ENCODE data around the gene GRIA4.
"Not testable (repeated sequence)": the region's sequence is repeated elsewhere in the genome, so short reads cannot be mapped to it uniquely, and the experiment has no call there.

The GRIA4 gene

GRCh38 chr11:105767931-105768330, 158.1 kb downstream of the GRIA4 start:
- no peak overlapping the region for H3K4ac ChIP-seq (ENCODE audit: low read depth, low read length)

GRCh38 chr11:105769627-105770026, 159.8 kb downstream of the GRIA4 start:
- Histone ChIP-seq H2BK15ac (replicated peaks; ENCODE audit: low read depth) (no peak overlapping the region), H2BK120ac (ENCODE audit: low read depth, low read length) (no peak overlapping the region), H3K4me1 (ENCODE audit: control insufficient read depth, low read depth, low read length) (no peaks in the 10 kb centered on the region), H3K27me3 (ENCODE audit: insufficient read depth, low read length, poor library complexity) (no peaks in the 10 kb centered on the region), H3K56ac (ENCODE audit: low read length) (no peak overlapping the region), H4K8ac (ENCODE audit: low read depth, low read length) (no peak overlapping the region), H3K4ac (ENCODE audit: low read depth, low read length) (no peak overlapping the region), H3K18ac (ENCODE audit: low read length) (no peak overlapping the region), H2BK5ac (ENCODE audit: low read length) (no peak overlapping the region), H2AK5ac (ENCODE audit: low read length) (no peak overlapping the region), H4K5ac (ENCODE audit: low read length) (no peak overlapping the region), H3K4me3 (ENCODE audit: low read length) (no peak overlapping the region), H3K4me2 (ENCODE audit: low read length) (no peak overlapping the region), H3K79me1 (ENCODE audit: low read length) (no peaks in the 10 kb centered on the region), H3K9ac (ENCODE audit: low read length) (no peak overlapping the region), H3K36me3 (ENCODE audit: control insufficient read depth, insufficient read depth, low read length) (no peaks in the 10 kb centered on the region), H3K23ac (ENCODE audit: low read length) (no peak overlapping the region), H3K79me2 (ENCODE audit: control insufficient read depth, insufficient read depth, low read length) (no peaks in the 10 kb centered on the region), H3K27ac (ENCODE audit: low read depth, low read length) (no peak overlapping the region)
- WGBS (ENCODE audit: extremely low coverage, insufficient coverage, low lambda C conversion rate), result no CpG with 5 or more reads among the region's 2 CpGs
- DNase-seq, result no peak

More at GRCh38 chr11:105767931-105768330, 158.1 kb downstream of the GRIA4 start:
- H3K4me1 ChIP-seq (ENCODE audit: control insufficient read depth, low read depth, low read length), result no peaks in the 10 kb centered on the region
- no peaks in the 10 kb centered on the region for H3K79me2 ChIP-seq (ENCODE audit: control insufficient read depth, insufficient read depth, low read length)
- no peaks in the 10 kb centered on the region for H3K27me3 ChIP-seq (ENCODE audit: insufficient read depth, low read length, poor library complexity)
- H3K79me1 ChIP-seq (ENCODE audit: low read length), result no peaks in the 10 kb centered on the region
- no peak overlapping the region for H2BK15ac ChIP-seq (replicated peaks; ENCODE audit: low read depth)
- H3K4me3 ChIP-seq (ENCODE audit: low read length), result no peak overlapping the region
- no peak overlapping the region for H2AK5ac ChIP-seq (ENCODE audit: low read length)
- no peak for DNase-seq
- H4K8ac ChIP-seq (ENCODE audit: low read depth, low read length), result no peak overlapping the region
- H3K23ac ChIP-seq (ENCODE audit: low read length), result no peak overlapping the region
- no peak overlapping the region for H3K18ac ChIP-seq (ENCODE audit: low read length)
- no peak overlapping the region for H4K5ac ChIP-seq (ENCODE audit: low read length)
- H3K56ac ChIP-seq (ENCODE audit: low read length), result no peak overlapping the region
- no peak overlapping the region for H3K9ac ChIP-seq (ENCODE audit: low read length)
- no peak overlapping the region for H2BK5ac ChIP-seq (ENCODE audit: low read length)
- no peaks in the 10 kb centered on the region for H3K36me3 ChIP-seq (ENCODE audit: control insufficient read depth, insufficient read depth, low read length)
- no peak overlapping the region for H2BK120ac ChIP-seq (ENCODE audit: low read depth, low read length)
- H3K27ac ChIP-seq (ENCODE audit: low read depth, low read length), result no peak overlapping the region
- H3K4me2 ChIP-seq (ENCODE audit: low read length), result no peak overlapping the region

- not testable (repeated sequence) for H3K56ac ChIP-seq (ENCODE audit: low read length); H3K4me1 ChIP-seq (ENCODE audit: control insufficient read depth, low read depth, low read length); H4K5ac ChIP-seq (ENCODE audit: low read length); H3K4ac ChIP-seq (ENCODE audit: low read depth, low read length); H4K8ac ChIP-seq (ENCODE audit: low read depth, low read length); H3K9ac ChIP-seq (ENCODE audit: low read length); H3K27ac ChIP-seq (ENCODE audit: low read depth, low read length); H3K4me2 ChIP-seq (ENCODE audit: low read length); H3K27me3 ChIP-seq (ENCODE audit: insufficient read depth, low read length, poor library complexity); H3K4me3 ChIP-seq (ENCODE audit: low read length); H3K36me3 ChIP-seq (ENCODE audit: control insufficient read depth, insufficient read depth, low read length); H3K23ac ChIP-seq (ENCODE audit: low read length); H2BK5ac ChIP-seq (ENCODE audit: low read length); H3K79me1 ChIP-seq (ENCODE audit: low read length); DNase-seq; H2BK120ac ChIP-seq (ENCODE audit: low read depth, low read length); H2BK15ac ChIP-seq (replicated peaks; ENCODE audit: low read depth); H2AK5ac ChIP-seq (ENCODE audit: low read length); H3K18ac ChIP-seq (ENCODE audit: low read length); H3K79me2 ChIP-seq (ENCODE audit: control insufficient read depth, insufficient read depth, low read length)
- WGBS (ENCODE audit: extremely low coverage, insufficient coverage, low lambda C conversion rate), result no CpG with 5 or more reads among the region's 3 CpGs
These were observed 163.6 kb downstream of the GRIA4 start for GRCh38 chr11:105773452-105773851.

GRCh38 chr11:105774899-105775298, 165.0 kb downstream of the GRIA4 start:
- Histone ChIP-seq H4K8ac (ENCODE audit: low read depth, low read length) (no peak overlapping the region), H3K4me2 (ENCODE audit: low read length) (no peak overlapping the region), H3K4me1 (ENCODE audit: control insufficient read depth, low read depth, low read length) (no peaks in the 10 kb centered on the region), H3K56ac (ENCODE audit: low read length) (no peak overlapping the region), H2BK15ac (replicated peaks; ENCODE audit: low read depth) (no peak overlapping the region), H2AK5ac (ENCODE audit: low read length) (no peak overlapping the region), H3K36me3 (ENCODE audit: control insufficient read depth, insufficient read depth, low read length) (no peaks in the 10 kb centered on the region), H2BK5ac (ENCODE audit: low read length) (no peak overlapping the region), H3K4me3 (ENCODE audit: low read length) (no peak overlapping the region), H3K79me2 (ENCODE audit: control insufficient read depth, insufficient read depth, low read length) (no peaks in the 10 kb centered on the region), H3K27me3 (ENCODE audit: insufficient read depth, low read length, poor library complexity) (no peaks in the 10 kb centered on the region), H3K79me1 (ENCODE audit: low read length) (no peaks in the 10 kb centered on the region), H4K5ac (ENCODE audit: low read length) (no peak overlapping the region), H3K4ac (ENCODE audit: low read depth, low read length) (no peak overlapping the region), H3K23ac (ENCODE audit: low read length) (no peak overlapping the region), H3K9ac (ENCODE audit: low read length) (no peak overlapping the region), H3K18ac (ENCODE audit: low read length) (no peak overlapping the region), H2BK120ac (ENCODE audit: low read depth, low read length) (no peak overlapping the region), H3K27ac (ENCODE audit: low read depth, low read length) (no peak overlapping the region)
- DNase-seq, result peak; percentile 51
- no CpG with 5 or more reads among the region's 4 CpGs for WGBS (ENCODE audit: extremely low coverage, insufficient coverage, low lambda C conversion rate)

DNA sequence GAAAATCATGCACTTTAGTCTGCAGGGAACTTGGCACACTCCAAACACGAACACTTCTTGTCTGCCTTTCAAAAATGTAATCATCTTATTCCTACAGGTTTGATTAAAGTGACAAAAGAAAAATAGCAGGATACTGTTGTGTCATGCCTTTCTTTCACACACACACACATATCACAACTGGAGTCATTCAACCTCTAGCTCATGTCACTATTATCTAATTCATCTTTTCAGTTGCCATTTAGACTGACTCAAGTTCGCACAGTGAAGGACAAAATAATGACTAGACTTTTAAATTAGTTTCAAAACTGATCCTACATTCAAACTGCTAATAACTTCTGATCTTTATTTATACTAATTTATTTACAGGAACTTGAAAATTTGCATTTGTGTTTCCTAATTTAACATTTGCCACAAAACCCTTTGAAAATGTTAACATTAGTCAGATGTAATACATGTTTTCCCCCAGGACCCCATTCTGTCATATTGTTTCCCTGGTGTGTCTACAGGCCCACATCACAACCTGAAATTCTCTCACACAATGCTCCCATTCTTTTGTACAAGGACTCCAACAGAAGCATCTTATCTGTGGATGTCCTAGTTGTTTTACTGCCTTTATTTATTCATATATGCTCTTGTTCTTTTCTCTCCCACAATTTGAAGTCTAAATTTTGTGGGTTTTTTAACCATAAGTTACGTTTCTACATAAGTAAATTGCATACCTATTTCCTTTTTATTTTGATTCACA, 171.1 kb downstream of the GRIA4 start:
- whole genome bisulfite sequencing (ENCODE audit: extremely low coverage, insufficient coverage, low lambda C conversion rate), result no CpG with 5 or more reads among the region's 3 CpGs
- no peak overlapping the region for H2BK120ac ChIP-seq (ENCODE audit: low read depth, low read length)

DNA sequence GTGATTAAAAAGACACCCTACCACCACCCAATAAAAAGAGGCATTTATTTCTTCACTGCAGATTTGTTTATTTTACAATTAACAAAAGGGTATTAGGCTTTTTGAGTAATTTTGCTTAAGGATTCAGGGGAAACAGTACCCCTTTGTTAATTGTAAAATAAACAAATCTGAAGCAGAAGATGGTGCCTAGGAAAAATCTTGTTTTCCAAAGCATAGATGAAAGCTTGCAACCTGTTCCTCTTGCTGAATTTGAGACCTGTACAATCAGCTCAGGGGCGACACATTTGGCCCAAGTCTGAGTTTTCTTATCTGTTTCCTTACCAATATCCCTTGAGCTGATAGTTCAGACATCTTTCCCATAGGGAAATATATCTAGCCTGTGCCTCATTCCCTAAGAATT, 171.9 kb downstream of the GRIA4 start:
- Histone ChIP-seq H3K4me1 (ENCODE audit: control insufficient read depth, low read depth, low read length) (no peaks in the 10 kb centered on the region), H3K27ac (ENCODE audit: low read depth, low read length) (no peak overlapping the region), H3K23ac (ENCODE audit: low read length) (no peak overlapping the region), H2AK5ac (ENCODE audit: low read length) (no peak overlapping the region), H2BK15ac (replicated peaks; ENCODE audit: low read depth) (no peak overlapping the region), H3K27me3 (ENCODE audit: insufficient read depth, low read length, poor library complexity) (no peaks in the 10 kb centered on the region), H3K9ac (ENCODE audit: low read length) (no peak overlapping the region), H3K79me1 (ENCODE audit: low read length) (no peaks in the 10 kb centered on the region), H3K4me3 (ENCODE audit: low read length) (no peak overlapping the region), H2BK120ac (ENCODE audit: low read depth, low read length) (no peak overlapping the region), H3K56ac (ENCODE audit: low read length) (no peak overlapping the region), H2BK5ac (ENCODE audit: low read length) (no peak overlapping the region), H3K36me3 (ENCODE audit: control insufficient read depth, insufficient read depth, low read length) (no peaks in the 10 kb centered on the region), H3K18ac (ENCODE audit: low read length) (no peak overlapping the region), H3K4me2 (ENCODE audit: low read length) (no peak overlapping the region), H3K4ac (ENCODE audit: low read depth, low read length) (no peak overlapping the region), H4K8ac (ENCODE audit: low read depth, low read length) (no peak overlapping the region), H4K5ac (ENCODE audit: low read length) (no peak overlapping the region), H3K79me2 (ENCODE audit: control insufficient read depth, insufficient read depth, low read length) (no peaks in the 10 kb centered on the region)
- DNase-seq, result no peak
- no CpG with 5 or more reads among the region's 1 CpG for WGBS (ENCODE audit: extremely low coverage, insufficient coverage, low lambda C conversion rate)

More for the DNA sequence above, 171.1 kb downstream of the GRIA4 start:
- no peaks in the 10 kb centered on the region for H3K4me1 ChIP-seq (ENCODE audit: control insufficient read depth, low read depth, low read length)
- H3K4ac ChIP-seq (ENCODE audit: low read depth, low read length), result no peak overlapping the region
- no peak overlapping the region for H4K8ac ChIP-seq (ENCODE audit: low read depth, low read length)
- no peak overlapping the region for H2BK5ac ChIP-seq (ENCODE audit: low read length)
- no peak overlapping the region for H3K9ac ChIP-seq (ENCODE audit: low read length)
- no peak overlapping the region for H3K27ac ChIP-seq (ENCODE audit: low read depth, low read length)
- H4K5ac ChIP-seq (ENCODE audit: low read length), result no peak overlapping the region
- H3K56ac ChIP-seq (ENCODE audit: low read length), result no peak overlapping the region
- DNase-seq, result no peak
- H3K4me3 ChIP-seq (ENCODE audit: low read length), result no peak overlapping the region
- no peaks in the 10 kb centered on the region for H3K36me3 ChIP-seq (ENCODE audit: control insufficient read depth, insufficient read depth, low read length)
- H2AK5ac ChIP-seq (ENCODE audit: low read length), result no peak overlapping the region
- H3K79me2 ChIP-seq (ENCODE audit: control insufficient read depth, insufficient read depth, low read length), result no peaks in the 10 kb centered on the region
- H3K4me2 ChIP-seq (ENCODE audit: low read length), result no peak overlapping the region
- no peak overlapping the region for H3K18ac ChIP-seq (ENCODE audit: low read length)
- H3K79me1 ChIP-seq (ENCODE audit: low read length), result no peaks in the 10 kb centered on the region
- H2BK15ac ChIP-seq (replicated peaks; ENCODE audit: low read depth), result no peak overlapping the region
- no peak overlapping the region for H3K23ac ChIP-seq (ENCODE audit: low read length)
- no peaks in the 10 kb centered on the region for H3K27me3 ChIP-seq (ENCODE audit: insufficient read depth, low read length, poor library complexity)

Measured in mesendoderm (in vitro differentiated cells).